Psoas muscle (tissue), 8 donors: ENCODE results near the gene HS3ST4. TPM values are rescaled to one million over a fixed set of nuclear protein-coding genes. Genes with fewer than 3 reads are reported as not detected.

Experiments
- ATAC-seq, 4 donors: fragments of 200-7000 bp; cut with Tn5 transposase; one replicate each; pipeline ENCODE4 v1.9.1; 2020; ENCODE audit warnings: moderate library complexity in 3 of 4, mild to moderate bottlenecking in 2 of 4
- DNase-seq, 2 donors: peaks; one replicate each; pipeline ENCODE4 v3.0.0-alpha.2; 2020
- H3K27ac ChIP-seq: fragments of 200-600 bp; one replicate; pipeline ENCODE4 v1.8.0; 2022
- H3K27me3 ChIP-seq, 3 donors: fragments of 200-600 bp in 1 of 3; one replicate each; pipeline versions ENCODE4 v1.6.1 to v1.8.0; 2013 to 2022; ENCODE audit warnings: low read length in 2 of 3, mild to moderate bottlenecking in 2 of 3, moderate library complexity in 1 of 3; ENCODE audit not compliant: insufficient read depth in 3 of 3
- H3K36me3 ChIP-seq, 2 donors: fragments of 200-600 bp in 1 of 2; one replicate each; pipeline versions ENCODE4 v1.6.1 to v1.8.0; 2013 to 2022; ENCODE audit warnings: low read depth in 1 of 2, mild to moderate bottlenecking in 1 of 2, moderate library complexity in 1 of 2; ENCODE audit not compliant: insufficient read depth in 1 of 2
- H3K4me1 ChIP-seq: fragments of 200-600 bp; one replicate; pipeline ENCODE4 v1.8.0; 2022
- H3K4me3 ChIP-seq: fragments of 200-600 bp; one replicate; pipeline ENCODE4 v1.8.0; 2022; ENCODE audit warnings: mild to moderate bottlenecking
- H3K9me3 ChIP-seq: fragments of 200-600 bp; one replicate; pipeline ENCODE4 v1.8.0; 2022
- WGBS, 3 donors: extraction: QIAGEN DNeasy Blood & Tissue Kit; methylation state at CpG; one replicate each; pipeline versions ENCODE4 v1.1.6 to v1.1.7; 2013; 5-methylcytosine and 5-hydroxymethylcytosine counted together
- intact Hi-C, 2 donors: fragments of 100-400 bp; cut with DNase I; formaldehyde crosslinking; loops; one replicate each; pipeline versions ENCODE4 v1.11.0 to v1.14.2; 2022
- polyA plus RNA-seq, 3 donors: library from polyadenylated mRNA; stranded (reverse); fragments of 200-250 nt; gene quantifications; one replicate each; pipeline ENCODE4 v1.2.3, GENCODE V29; 2013
- total RNA-seq, 4 donors: library from RNA; stranded (reverse); fragmentation: NEBNext Ultra II Directional in 2 of 4; extraction: Animal tissue kit (Norgen Biotek cat#: 25700) in 2 of 4; gene quantifications; one replicate each; pipeline versions ENCODE4 v1.2.1 to v1.2.4, GENCODE V29; 2021 to 2023
- TF ChIP-seq, protein P1 (sequence below): fragments of 200-600 bp; IDR thresholded peaks from one replicate; pipeline ENCODE4 v1.8.0; 2022; ENCODE audit warnings: antibody characterized with exemption
- donor health status: healthy with polysubstance abuse.
- donor health status: DM: no; HTN: no; CAD: no; lungs with moderate emphysema.
- donor health status: Bipolar disorder and iron deficiency.
- donor health status: healthy.
- donor health status: DM: yes; HTN: yes; CAD: no.
- donor health status: DM: no; HTN: no; CAD: no.
- donor health status: DM: no; HTN: no; CAD: no.
- donor health status: DM: yes; HTN: yes; CAD: no.

Gene HS3ST4
- total and polyA plus RNA-seq, 7 donors = 0.01 TPM; not detected in 6

DNA sequence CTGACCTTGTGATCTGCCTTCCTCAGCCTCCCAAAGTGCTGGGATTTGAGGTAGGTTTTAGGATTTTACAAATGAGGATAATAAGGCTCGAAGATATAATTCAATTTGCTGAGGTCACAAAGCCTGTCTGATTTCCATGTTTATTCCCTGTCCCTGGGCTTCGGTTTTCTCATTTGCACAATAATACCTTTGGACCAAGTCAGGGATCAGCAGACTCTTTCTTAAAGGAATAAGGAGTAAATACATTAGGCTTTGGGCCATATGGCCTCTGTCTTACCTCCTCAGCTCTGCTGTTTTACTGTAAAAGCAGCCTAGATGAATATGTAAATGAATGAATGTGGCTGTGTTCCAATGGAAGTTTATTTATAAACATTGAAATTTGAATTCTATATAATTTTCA, 442.8 kb downstream of the HS3ST4 start:
- TF ChIP-seq, protein P1, sequence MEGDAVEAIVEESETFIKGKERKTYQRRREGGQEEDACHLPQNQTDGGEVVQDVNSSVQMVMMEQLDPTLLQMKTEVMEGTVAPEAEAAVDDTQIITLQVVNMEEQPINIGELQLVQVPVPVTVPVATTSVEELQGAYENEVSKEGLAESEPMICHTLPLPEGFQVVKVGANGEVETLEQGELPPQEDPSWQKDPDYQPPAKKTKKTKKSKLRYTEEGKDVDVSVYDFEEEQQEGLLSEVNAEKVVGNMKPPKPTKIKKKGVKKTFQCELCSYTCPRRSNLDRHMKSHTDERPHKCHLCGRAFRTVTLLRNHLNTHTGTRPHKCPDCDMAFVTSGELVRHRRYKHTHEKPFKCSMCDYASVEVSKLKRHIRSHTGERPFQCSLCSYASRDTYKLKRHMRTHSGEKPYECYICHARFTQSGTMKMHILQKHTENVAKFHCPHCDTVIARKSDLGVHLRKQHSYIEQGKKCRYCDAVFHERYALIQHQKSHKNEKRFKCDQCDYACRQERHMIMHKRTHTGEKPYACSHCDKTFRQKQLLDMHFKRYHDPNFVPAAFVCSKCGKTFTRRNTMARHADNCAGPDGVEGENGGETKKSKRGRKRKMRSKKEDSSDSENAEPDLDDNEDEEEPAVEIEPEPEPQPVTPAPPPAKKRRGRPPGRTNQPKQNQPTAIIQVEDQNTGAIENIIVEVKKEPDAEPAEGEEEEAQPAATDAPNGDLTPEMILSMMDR = no peak
- H3K27me3 ChIP-seq = peaks cover 0 to 3% (median 0%) of the 10 kb centered on the region in 3 donors
- ATAC-seq (no peak), DNase-seq (no peak)
- intact Hi-C loops = no loop called here
- no peaks in the 10 kb centered on the region for H3K4me1 ChIP-seq
- H3K27ac ChIP-seq = no peak overlapping the region
- no peaks in the 10 kb centered on the region for H3K9me3 ChIP-seq
- WGBS, 3 donors = 74 to 79% (median 79%) methylated on average over 2 of the region's 2 CpGs
- H3K4me3 ChIP-seq = no peak overlapping the region
- H3K36me3 ChIP-seq = no peaks in the 10 kb centered on the region

DNA sequence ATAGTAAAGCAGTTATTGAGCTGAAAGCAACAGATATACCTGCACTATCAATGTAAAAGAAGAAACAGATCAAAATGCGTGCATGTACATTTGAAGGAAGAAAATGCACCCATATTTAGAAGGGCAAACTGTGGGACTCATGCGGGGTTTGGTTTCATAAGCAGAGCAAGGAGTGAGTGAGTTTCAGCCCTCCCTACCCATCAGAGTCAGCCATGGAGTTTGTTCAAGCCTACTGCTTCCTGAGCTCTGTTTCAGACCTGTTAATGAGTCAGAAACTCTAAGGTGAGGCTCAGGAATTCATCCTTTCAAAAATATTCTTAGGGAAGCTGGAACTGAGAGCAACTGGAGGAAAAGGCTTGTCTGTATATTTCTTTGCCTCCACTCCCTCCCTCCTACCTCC, 446.2 kb downstream of the HS3ST4 start:
- Histone ChIP-seq H3K27me3 (no peaks in the 10 kb centered on the region), H3K4me1 (no peaks in the 10 kb centered on the region), H3K9me3 (no peaks in the 10 kb centered on the region), H3K27ac (no peak overlapping the region), H3K4me3 (no peak overlapping the region), H3K36me3 (no peaks in the 10 kb centered on the region)
- ATAC-seq (no peak), DNase-seq (no peak)
- 85 to 90% (median 88%) methylated on average over 2 of the region's 2 CpGs for WGBS, 3 donors
- intact Hi-C loops = no loop called here
- TF ChIP-seq, protein P1 = no peak

DNA sequence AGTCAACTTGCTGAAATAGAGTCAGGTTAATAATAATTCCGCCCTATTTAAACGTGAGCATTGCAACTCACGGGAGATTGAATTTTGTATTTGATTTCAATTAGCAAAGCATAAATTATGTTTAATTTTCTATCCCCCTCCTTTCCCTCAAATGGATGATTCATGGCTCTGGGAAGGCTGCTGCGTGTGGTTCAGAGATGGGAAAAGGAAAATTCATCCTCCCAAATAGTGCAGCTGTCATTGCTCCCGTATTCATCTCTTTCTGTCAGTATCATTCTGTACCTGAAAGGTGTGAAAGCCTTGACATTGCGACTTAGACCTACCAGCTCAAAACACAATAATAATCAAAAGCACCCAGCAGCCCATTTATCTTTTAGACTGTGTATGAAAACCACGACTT, 447.3 kb downstream of the HS3ST4 start:
- no peak overlapping the region for H3K27ac ChIP-seq
- DNase-seq (no peak), ATAC-seq (no peak)
- intact Hi-C loops = no loop called here
- 63 to 74% (median 70%) methylated on average over 7 of the region's 7 CpGs for WGBS, 3 donors
- H3K36me3 ChIP-seq = no peaks in the 10 kb centered on the region
- no peaks in the 10 kb centered on the region for H3K4me1 ChIP-seq
- H3K27me3 ChIP-seq = no peaks in the 10 kb centered on the region
- no peaks in the 10 kb centered on the region for H3K9me3 ChIP-seq
- H3K4me3 ChIP-seq = no peak overlapping the region
- TF ChIP-seq, protein P1 = no peak

DNA sequence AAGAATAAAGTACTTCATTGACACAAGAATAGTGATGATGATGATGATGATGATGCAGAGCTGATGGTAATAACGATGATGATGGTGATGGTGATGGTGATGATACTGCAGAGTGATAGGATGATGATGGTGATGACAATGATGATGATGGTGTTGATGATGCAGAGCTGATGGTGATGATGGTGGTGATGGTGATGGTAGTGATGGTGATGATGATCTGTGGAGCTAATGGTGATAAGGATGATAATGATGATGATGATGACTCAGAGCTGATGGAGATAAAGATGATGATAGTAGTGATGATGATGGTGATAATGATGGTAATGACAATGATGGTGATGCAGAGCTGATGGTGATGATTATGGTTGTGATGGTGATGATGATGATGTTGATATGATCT, 448.1 kb downstream of the HS3ST4 start:
- DNase-seq (no peak), ATAC-seq (no peak)
- Histone ChIP-seq H3K27me3 (no peaks in the 10 kb centered on the region), H3K4me1 (no peaks in the 10 kb centered on the region), H3K36me3 (no peaks in the 10 kb centered on the region), H3K9me3 (no peaks in the 10 kb centered on the region), H3K27ac (no peak overlapping the region), H3K4me3 (no peak overlapping the region)
- intact Hi-C loops = no loop called here
- TF ChIP-seq, protein P1 = no peak
- 76 to 84% (median 82%) methylated on average over 1 of the region's 1 CpG for WGBS, 3 donors

DNA sequence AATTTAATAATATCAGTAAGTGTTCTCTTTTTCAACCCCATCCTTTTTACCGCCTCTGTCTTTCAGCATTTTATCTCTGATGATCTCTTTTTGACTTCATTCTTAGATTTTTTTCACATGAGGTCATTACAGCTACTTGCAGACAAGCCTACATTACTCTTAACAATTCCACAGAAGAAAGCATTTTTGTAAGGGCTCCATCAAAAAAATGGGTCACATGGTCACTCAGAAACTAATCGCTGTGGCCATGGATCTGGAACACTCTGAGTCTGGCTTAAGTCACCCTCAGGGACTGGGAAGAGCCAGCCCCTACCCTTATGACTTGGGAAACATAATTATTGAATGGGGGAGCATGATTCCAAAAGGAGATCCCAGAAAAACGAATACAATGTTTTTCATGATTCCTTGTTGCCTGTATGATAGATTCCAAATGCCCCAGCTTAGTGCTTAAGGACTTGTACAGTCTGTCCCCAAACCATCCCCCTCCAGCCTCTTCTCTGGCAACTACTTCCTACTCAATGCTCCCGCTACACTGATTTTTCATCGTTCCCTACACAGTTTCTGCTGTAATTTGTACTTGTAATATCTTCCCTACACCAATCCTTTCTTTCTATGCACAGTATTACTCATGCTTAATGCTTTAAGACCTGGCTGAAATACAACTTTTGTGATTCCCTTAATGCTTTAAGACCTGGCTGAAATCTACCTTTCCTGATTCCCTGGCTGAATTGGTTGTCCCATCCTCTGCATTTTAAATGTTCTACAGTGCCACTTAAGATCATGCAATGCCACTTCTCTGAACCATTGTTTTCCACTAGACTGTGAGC, 457.8 kb downstream of the HS3ST4 start:
- H3K4me3 ChIP-seq = no peak overlapping the region
- H3K9me3 ChIP-seq = no peaks in the 10 kb centered on the region
- DNase-seq = no peak
- TF ChIP-seq, protein P1 = no peak
- H3K4me1 ChIP-seq = no peaks in the 10 kb centered on the region
- no peak overlapping the region for H3K27ac ChIP-seq
- 66 to 71% (median 70%) methylated on average over 5 of the region's 5 CpGs for WGBS, 3 donors
- H3K36me3 ChIP-seq = no peaks in the 10 kb centered on the region
- ATAC-seq = no peak
- H3K27me3 ChIP-seq = no peaks in the 10 kb centered on the region
- intact Hi-C loops = no loop called here
